Endothelial cell of umbilical vein (primary cell): ENCODE results near the gene NFIC. TPM values are rescaled to one million over a fixed set of nuclear protein-coding genes. Genes with fewer than 3 reads are reported as not detected.

ENCODE experiments used
- BruUV-seq: library from RNA; stranded (reverse); fragments of 400-500 nt; replicated peaks from 2 replicates; lab custom pipeline; 2021; lab: Mats Ljungman, UMichigan
- CTCF ChIA-PET: fragments of 300-600, 350-600 bp; sonication (Branson Sonifier 250); formaldehyde crosslinking; loops from one replicate; lab custom pipeline; 2021; ENCODE audit warnings: antibody characterized with exemption, inconsistent platforms; lab: Charles Lee
- POLR2A ChIA-PET: fragments of 300-600, 350-600 bp; sonication (Branson Sonifier 250); formaldehyde crosslinking; loops from one replicate; lab custom pipeline; 2021; ENCODE audit warnings: antibody characterized with exemption, inconsistent platforms; lab: Charles Lee
- DNase-seq: peaks from one replicate; pipeline ENCODE4 v3.0.0-alpha.2; 2011; ENCODE audit warnings: low read depth, low spot score
- FAIRE-seq: peaks from 2 replicates; lab custom pipeline; 2011; peaks lifted over from hg19 to GRCh38; lab: Jason Lieb, UNC
- H2AFZ ChIP-seq: 2 replicates; pipeline ENCODE4 v1.6.0; 2012; ENCODE audit warnings: low read depth, low read length, control low read depth, inconsistent platforms
- H3K27ac ChIP-seq: 2 replicates; pipeline ENCODE4 v1.5.1; 2011; ENCODE audit warnings: low read depth, mild to moderate bottlenecking, control low read depth, low read length, moderate library complexity; ENCODE audit not compliant: insufficient read depth
- H3K27me3 ChIP-seq, 2 experiments: 2 replicates each; pipeline versions ENCODE4 v1.6.0 to v1.6.1; 2011; ENCODE audit warnings: low read length in 2 of 2, mixed read lengths in 1 of 2; ENCODE audit not compliant: control insufficient read depth in 2 of 2, insufficient read depth in 2 of 2
- H3K36me3 ChIP-seq, 2 experiments: 2 replicates in 1 of 2; 3 replicates in 1 of 2; pipeline ENCODE4 v1.5.1; 2011; ENCODE audit warnings: low read length in 2 of 2, mild to moderate bottlenecking in 1 of 2, moderate library complexity in 1 of 2; ENCODE audit not compliant: control insufficient read depth in 2 of 2, insufficient read depth in 2 of 2; ENCODE audit errors: extremely low read depth in 1 of 2
- H3K4me1 ChIP-seq: 3 replicates; pipeline ENCODE4 v1.5.1; 2011; ENCODE audit warnings: mild to moderate bottlenecking, low read length; ENCODE audit not compliant: control insufficient read depth, insufficient read depth; ENCODE audit errors: extremely low read depth
- H3K4me2 ChIP-seq: 2 replicates; pipeline ENCODE4 v1.6.1; 2011; ENCODE audit warnings: low read length, control low read depth, mixed read lengths; ENCODE audit not compliant: insufficient read depth
- H3K4me3 ChIP-seq, 3 experiments: fragments of 200-600 bp in 1 of 3; sonication (generic), shearing (Covaris generic) in 1 of 3; replicated peaks in 1 of 3; 2 replicates each; pipeline ENCODE4 v1.5.1; 2011 to 2016; ENCODE audit warnings: control low read depth in 3 of 3, low read length in 3 of 3, mild to moderate bottlenecking in 2 of 3, inconsistent platforms in 1 of 3, low read depth in 1 of 3, moderate library complexity in 1 of 3; ENCODE audit not compliant: insufficient read depth in 1 of 3
- H3K79me2 ChIP-seq: 2 replicates; pipeline ENCODE4 v1.6.0; 2012; ENCODE audit warnings: low read length, inconsistent platforms; ENCODE audit not compliant: control insufficient read depth, insufficient read depth
- H3K9ac ChIP-seq: replicated peaks from 2 replicates; pipeline ENCODE3; 2011; ENCODE audit warnings: low read length, control low read depth; ENCODE audit not compliant: insufficient read depth; ENCODE audit errors: extremely low read depth
- H3K9me1 ChIP-seq: replicated peaks from 3 replicates; pipeline ENCODE4 v1.6.0; 2011; ENCODE audit warnings: mild to moderate bottlenecking, low read length; ENCODE audit not compliant: control insufficient read depth, insufficient read depth; ENCODE audit errors: extremely low read depth
- H3K9me3 ChIP-seq: replicated peaks from 2 replicates; pipeline ENCODE4 v1.5.1; 2012; ENCODE audit warnings: low read length, inconsistent platforms; ENCODE audit not compliant: control insufficient read depth, insufficient read depth
- H4K20me1 ChIP-seq: replicated peaks from 2 replicates; pipeline ENCODE3; 2011; ENCODE audit warnings: mild to moderate bottlenecking, low read length; ENCODE audit not compliant: control insufficient read depth, insufficient read depth; ENCODE audit errors: extremely low read depth
- CTCF ChIP-seq, 2 donors: IDR thresholded peaks; 1 replicate in 1 of 2; 2 replicates in 1 of 2; pipeline ENCODE4 v1.5.1; 2011; ENCODE audit warnings: low read length in 2 of 2, mild to moderate bottlenecking in 2 of 2, moderate library complexity in 2 of 2, control low read depth in 1 of 2, inconsistent platforms in 1 of 2, low read depth in 1 of 2; ENCODE audit not compliant: insufficient read depth in 1 of 2; ENCODE audit errors: extremely low read depth in 1 of 2
- EZH2 ChIP-seq: IDR thresholded peaks from 2 replicates; pipeline ENCODE4 v1.6.1; 2012; ENCODE audit warnings: borderline replicate concordance, low read depth, mild to moderate bottlenecking, moderate library complexity, low read length, inconsistent platforms; ENCODE audit not compliant: severe bottlenecking
- GATA2 ChIP-seq: IDR thresholded peaks from 2 replicates; pipeline ENCODE4 v1.7.0; 2011; ENCODE audit warnings: low read depth, mild to moderate bottlenecking, moderate library complexity, mixed read lengths, low read length; ENCODE audit not compliant: insufficient read length, insufficient read depth
- MYC ChIP-seq: IDR thresholded peaks from one replicate; pipeline ENCODE4 v1.6.1; 2011; ENCODE audit warnings: mild to moderate bottlenecking, low read depth, low read length
- POLR2A ChIP-seq: IDR thresholded peaks from 2 replicates; pipeline ENCODE4 v1.6.1; 2012; ENCODE audit warnings: low read depth, mild to moderate bottlenecking, control low read depth, low read length
- POLR2AphosphoS5 ChIP-seq: IDR thresholded peaks from 2 replicates; pipeline ENCODE4 v1.6.1; 2012; ENCODE audit warnings: low read depth, mild to moderate bottlenecking, control low read depth, low read length, moderate library complexity; ENCODE audit not compliant: insufficient read depth
- dilution Hi-C: fragments of 300-500 bp; cut with MboI; formaldehyde crosslinking; loops from one replicate; pipeline ENCODE4 v1.15.0; 2019; ENCODE audit warnings: low sequenced_read_pairs; ENCODE audit not compliant: extremely low pct_ligation_motif_present
- intact Hi-C: fragments of 100-400 bp; cut with micrococcal nuclease; formaldehyde crosslinking; loops from one replicate; pipeline ENCODE4 v1.10.0; 2022
- polyA plus RNA-seq, 4 experiments: library from polyadenylated mRNA; depleted of rRNA in 3 of 4; stranded (reverse) in 3 of 4; unstranded in 1 of 4; fragments of >200 nt; gene quantifications; 2 replicates each; pipeline versions ENCODE4 v1.2.1 to v1.2.3, GENCODE V29; 2011 to 2012; ENCODE audit warnings: missing spikeins in 1 of 4
- total RNA-seq: library from RNA; stranded (reverse); gene quantifications from 2 replicates; pipeline ENCODE4 v1.2.3, GENCODE V29; 2021
- TF ChIP-seq, protein P1 (sequence below): IDR thresholded peaks from 2 replicates; pipeline ENCODE4 v1.6.1; 2011; ENCODE audit not compliant: insufficient read depth, insufficient read length

NFIC gene
- total and polyA plus RNA-seq, 2 donors (not counting 3 experiments of a cell fraction or from before 2014, with no cell fraction given): 11.4 to 133 TPM

GRCh38 chr19:3505598-3506383, 139.4 kb downstream of the NFIC start, which contains the start of gene FZR1:
Gene FZR1 (plus strand): TSS chr19:3506311. CDS start chr19:3522990, 16,679 bp downstream.
- Histone ChIP-seq H3K9me3 (no peaks in the 10 kb centered on the region), H3K79me2 (peaks cover 46% of the 10 kb centered on the region), H3K4me2 (peak within 1 kb of the TSS; percentile 94), H3K4me1 (peaks cover 10% of the 10 kb centered on the region), H3K27ac (peak within 1 kb of the TSS; percentile 94), H3K36me3 (peaks cover 0 to 9% of the 10 kb centered on the region in 2 experiments), H3K9ac (peak within 1 kb of the TSS; percentile 85), H3K9me1 (no peaks in the 10 kb centered on the region), H3K27me3 (no peaks in the 10 kb centered on the region), H2AFZ (peak within 1 kb of the TSS; percentile 98), H4K20me1 (no peaks in the 10 kb centered on the region), H3K4me3 (peak within 1 kb of the TSS; percentile 76 to 91 (median 77))
- TSS peak; percentile 93 for BruUV-seq
- FAIRE-seq: peak; percentile 95
- POLR2A ChIA-PET: no interaction called here
- TF ChIP-seq GATA2: no peak
- TF ChIP-seq, protein P1, sequence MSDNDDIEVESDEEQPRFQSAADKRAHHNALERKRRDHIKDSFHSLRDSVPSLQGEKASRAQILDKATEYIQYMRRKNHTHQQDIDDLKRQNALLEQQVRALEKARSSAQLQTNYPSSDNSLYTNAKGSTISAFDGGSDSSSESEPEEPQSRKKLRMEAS: peak; percentile 56
- TF ChIP-seq MYC: peak; percentile 27
- TF ChIP-seq EZH2: no peak
- peak; percentile 47 for TF ChIP-seq POLR2A
- TF ChIP-seq POLR2AphosphoS5: peak; percentile 72
- no peak for TF ChIP-seq CTCF (IDR thresholded peaks at IDR 0.05; ENCODE audit: extremely low read depth in 1 of 2, insufficient read depth in 1 of 2, low read depth in 1 of 2, low read length in 2 of 2)
- DNase-seq: peak; percentile 98
- intact Hi-C loops: loop anchor here (2.0 kb wide), 1 partner anchor 67 kb away; the partner anchor contains the start of gene HMG20B
- CTCF ChIA-PET: interaction anchor here (1.9 kb wide), 1 partner anchor 21 kb away, joined by 9 read pairs; no protein-coding TSS in a partner anchor
- dilution Hi-C loops: no loop called here
